Activated CD4-positive, alpha-beta T cell treated with anti-CD3 and anti-CD28 coated beads, Interleukin-2, Interleukin-6, amounts not matched to agents 100 ng/mL and 50 ng/mL, durations not matched to agents 16 hours and 8 hours (primary cell): ENCODE results near the gene TMTC2.

Source experiments
- DNase-seq: peaks from one replicate; pipeline ENCODE4 v3.0.0-alpha.2; 2020

Gene TMTC2

DNA sequence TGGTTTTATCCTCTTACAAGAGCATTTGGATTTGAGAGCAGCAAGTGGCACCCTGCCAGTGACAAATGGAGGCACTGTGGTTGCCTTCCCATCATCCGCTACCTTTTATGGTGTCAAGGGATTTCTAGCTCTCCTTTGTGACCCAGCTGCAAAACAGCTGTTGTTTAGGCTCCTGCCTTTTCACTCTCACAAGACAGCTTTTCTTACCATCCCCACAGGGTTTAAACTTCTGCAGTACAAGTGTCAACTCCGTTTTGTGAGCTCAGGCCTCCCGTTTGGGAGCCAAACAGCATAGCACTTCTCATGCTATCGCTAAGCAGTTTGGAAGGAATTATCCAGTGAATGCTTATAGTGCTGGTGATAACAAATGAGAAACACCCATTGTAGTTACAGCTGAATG lies 331.4 kb downstream of the TMTC2 start:
- no peak for DNase-seq

DNA sequence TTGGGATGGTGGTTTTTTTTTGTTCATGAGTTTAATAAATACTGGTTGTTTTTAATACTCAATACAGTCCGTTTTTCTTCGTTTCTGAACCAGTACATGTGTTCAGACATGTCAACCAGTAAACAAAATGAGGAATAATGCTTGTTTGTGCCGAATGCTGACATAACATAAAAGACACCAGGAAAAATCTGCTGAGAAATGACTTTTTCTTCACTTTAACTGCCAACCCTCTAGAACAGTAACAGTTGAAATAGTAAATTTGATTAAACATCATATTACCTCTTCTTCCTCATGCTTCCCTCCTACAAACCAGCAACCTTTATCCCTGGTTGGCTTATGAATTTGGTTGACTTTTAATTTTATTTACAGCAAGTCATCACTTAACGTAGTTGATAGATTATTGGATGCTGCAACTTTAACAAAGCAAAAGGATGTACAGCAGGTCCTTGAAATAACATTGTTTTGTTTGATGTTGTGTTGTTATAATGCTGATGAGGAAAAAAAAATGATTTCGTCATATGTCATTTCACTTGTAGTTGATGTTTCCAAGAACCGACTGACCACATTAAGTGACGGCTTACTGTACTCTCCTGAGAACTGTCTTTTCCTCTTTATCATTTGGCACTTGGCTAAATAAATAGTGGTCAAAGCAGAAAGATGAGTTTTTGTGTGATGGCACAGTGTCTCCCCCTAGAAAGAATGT lies 340.5 kb downstream of the TMTC2 start:
- no peak for DNase-seq

DNA sequence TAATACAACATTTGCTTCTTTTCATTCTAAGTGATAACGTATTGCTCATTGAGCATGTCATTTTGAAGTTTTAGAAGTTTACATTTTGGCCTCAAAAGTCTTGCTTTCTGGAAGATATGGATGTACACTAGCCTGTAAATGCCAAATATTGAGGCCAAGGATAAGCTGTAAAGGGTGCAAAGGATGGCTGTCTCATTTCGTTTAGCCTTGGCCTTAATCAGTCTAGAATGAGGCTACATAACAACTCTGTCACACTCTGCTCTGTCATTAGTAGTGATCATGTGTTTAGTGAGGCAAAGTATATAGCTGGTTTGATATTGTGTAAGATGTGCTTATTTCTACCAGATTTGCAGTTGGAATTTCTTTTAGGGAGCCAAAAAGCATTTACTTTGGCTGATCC lies 344.5 kb downstream of the TMTC2 start:
- DNase-seq, result no peak

DNA sequence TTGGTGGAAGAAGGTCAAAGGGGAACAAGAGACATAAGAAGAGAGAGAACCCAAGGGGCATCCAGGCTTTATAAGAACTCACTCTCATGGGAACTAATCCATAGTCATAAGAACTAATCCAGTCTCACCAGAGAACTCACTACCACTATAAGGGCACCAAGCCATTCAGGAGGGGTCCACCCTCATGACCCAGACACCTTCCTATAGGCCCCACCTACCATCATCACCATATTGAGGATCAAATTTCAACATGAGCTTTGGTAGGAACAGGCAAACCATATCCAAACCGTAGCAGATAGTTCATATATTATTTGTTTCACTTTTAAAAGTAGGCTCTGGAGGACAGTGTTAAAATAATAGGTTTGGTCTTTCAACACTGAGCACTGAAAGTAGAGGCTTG lies 350.1 kb downstream of the TMTC2 start:
- no peak for DNase-seq

DNA sequence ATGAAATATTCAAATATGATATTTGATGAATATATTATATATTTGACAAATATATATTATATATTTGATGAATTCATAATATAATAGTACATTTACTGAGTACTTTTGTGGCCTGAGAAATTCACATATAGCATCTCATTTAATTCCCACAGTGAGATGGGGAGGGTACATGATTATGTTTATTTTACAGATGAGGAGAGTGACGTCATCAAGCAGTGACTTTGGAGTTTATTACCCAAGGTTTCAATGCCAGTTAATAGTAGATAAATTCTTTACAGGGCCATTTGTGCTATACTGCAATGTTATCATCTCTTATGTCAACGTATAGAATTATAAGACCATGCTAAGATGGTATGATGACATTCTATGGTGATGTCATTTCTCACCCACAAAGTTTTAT lies 352.7 kb downstream of the TMTC2 start:
- no peak for DNase-seq

DNA sequence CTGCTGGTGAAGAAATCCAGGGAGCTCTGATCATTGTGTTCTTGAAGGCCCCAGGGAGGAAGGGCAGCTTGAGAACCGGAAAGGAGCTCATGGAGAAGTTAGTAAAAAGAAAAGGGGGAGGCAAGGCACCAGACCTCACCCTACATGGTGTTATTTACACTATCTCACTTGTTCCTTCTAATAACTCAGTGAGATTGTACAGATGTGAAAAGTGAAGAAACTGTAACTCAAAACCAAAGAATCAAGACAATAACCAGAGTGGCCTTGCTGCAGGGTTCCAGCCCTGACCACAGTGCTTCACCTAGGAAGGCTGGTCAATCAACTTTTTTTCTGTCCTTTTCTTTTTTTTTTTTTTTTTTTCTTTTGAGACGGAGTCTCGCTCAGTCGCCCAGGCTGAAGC lies 353.6 kb downstream of the TMTC2 start:
- DNase-seq, result no peak

DNA sequence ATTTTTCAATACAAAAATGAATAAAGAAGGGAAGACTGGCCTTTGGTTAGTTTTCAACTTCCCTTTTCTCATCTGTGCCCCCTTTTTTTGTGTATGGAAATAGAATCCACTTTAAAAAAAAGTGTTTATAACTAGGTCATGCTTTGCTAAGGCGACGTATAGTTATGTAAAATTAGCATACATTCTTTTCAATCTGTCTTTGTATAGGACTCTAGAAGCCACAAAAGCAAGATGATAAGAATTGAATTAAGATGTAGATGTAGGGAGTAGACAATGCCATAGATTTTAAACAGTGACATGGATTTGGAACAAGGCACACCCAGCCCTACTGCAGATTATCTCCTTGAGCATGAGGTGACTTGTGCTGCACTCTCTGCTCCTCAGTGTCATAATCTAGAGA lies 354.3 kb downstream of the TMTC2 start:
- DNase-seq, result no peak

DNA sequence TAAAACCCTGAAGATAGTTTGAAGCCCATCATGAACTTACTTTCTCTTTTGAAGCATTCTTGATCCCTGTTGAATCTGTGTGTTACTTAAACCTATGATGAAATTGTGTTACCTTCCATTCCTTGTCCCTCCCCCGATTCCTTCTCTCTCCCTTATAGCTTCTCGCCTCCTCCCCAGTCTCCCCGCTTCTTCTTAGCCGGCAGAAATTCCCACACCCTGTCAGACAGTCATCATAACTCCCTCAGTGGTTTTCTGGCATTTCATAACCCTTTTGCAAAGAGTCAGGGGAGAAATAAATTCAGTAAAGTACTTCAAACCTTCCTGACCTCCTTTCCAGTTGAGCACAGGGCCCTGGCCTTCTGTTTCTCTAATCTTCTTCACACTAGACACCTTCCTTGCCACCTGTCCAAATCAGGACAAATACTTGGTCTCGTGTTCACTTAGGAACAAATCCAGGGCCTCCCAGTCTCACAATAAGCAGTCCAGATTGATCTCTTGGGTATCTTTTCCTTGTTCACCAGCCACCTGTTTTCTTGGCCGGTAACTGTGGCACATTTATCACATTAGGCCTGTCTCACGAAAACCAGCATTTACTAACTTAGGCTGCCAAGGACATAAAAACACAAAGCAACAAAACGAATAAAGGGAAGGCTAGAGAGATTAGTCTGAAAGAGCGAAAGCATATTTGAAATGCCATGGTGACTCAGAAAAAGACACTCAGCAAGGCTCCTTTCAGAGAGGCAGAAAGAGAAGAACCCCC lies 355.9 kb downstream of the TMTC2 start:
- no peak for DNase-seq

DNA sequence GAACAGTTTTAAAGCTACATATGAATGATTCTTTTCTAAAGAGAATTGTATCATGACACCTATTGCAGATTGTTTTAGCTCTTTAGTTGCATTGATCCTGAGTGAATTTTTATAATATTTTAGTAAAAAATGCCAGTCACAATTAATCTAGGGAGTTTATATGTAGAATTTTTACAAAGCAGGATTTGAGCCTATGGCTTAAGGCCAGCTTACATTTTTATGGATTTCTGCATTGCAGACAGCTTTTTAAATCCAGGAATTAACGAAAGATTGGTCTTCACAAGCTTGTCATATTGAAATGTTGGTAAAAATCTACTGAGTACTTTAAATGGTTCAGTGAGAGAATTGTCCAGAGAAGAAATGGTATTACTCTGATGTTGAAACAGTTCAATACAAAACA lies 358.0 kb downstream of the TMTC2 start:
- DNase-seq, result no peak

DNA sequence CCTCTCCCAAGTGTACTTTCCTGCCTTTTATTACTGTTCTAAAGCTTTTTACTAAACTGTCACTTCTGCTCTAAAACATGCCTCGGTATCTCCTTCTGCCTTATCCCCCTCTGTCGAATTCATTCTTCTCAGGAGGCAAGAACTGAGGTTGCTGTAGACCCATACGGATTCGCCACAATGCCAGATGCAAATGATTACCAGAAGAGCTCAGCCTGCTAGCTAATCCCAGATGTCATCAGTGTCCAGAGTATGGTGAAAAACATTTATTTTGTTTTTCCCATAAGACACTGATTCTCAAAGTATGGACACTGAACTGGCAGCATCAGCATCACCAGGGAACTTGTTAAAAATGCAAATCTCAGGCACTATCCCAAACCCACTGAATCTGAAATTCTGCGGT lies 359.3 kb downstream of the TMTC2 start:
- no peak for DNase-seq

DNA sequence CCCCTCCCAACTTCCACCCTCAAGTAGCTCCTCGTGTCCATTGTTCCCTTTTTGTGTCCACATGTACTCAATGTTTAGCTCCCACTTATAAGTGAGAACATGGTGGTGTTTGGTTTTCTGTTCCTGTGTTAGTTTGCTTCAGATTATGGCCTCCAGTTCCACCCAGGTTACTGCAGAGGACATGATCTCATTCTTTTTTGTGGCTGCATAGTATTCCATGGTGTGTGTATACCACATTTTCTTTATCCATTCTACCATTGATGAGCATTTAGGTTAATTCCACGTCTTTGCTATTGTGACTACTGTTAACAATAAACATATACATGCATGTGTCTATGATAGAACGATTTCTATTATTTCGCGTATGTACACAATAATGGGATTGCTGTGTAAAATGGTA lies 362.6 kb downstream of the TMTC2 start:
- DNase-seq, result no peak

DNA sequence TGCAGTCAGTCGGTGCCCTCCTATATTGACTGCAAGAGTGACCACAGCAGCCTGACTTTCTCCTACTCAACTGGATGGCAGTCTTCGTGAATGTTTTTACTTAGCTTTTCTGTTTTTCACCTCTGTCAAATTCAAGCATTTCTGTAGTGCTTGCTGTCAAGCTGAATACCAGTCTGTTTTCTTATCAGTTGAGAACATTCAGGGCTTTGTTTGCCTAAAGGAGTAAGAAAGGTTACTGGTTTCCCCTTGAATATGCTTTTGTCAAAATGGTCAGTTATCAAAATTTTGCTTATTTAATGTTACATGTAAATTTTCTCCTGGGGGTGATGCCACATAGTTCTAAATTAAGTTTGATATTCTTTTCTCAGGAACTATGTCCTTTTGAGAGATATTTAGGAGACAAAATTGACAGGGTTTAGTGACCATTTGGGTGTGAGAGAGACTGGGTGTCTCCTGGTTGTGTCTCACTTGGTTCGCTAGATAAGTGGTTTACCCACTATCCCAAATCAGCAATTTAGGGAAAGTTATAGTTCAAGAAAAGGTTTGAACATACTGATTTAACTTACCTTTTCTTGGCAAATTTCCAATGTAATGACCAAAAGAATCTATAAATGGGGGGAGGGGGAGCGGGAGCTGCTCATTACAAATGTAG lies 366.3 kb downstream of the TMTC2 start:
- no peak for DNase-seq

DNA sequence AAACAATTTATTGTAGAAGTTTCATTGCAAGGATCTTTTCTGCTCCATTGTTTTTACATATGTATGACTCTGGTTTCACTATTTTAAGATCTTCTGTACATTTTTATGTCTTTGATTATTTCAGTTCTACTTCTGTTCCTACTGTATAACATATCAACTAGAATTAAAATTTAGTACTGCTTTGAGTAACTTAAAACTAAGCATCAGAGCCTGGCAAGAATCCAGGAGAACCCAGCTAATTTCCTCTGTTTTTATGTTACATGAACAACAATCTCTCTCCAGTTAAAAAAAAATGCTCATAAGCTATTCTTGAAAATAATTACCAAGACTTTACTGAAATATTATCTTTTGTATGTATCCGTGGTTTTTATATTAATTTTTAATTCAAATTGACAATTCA lies 370.7 kb downstream of the TMTC2 start:
- DNase-seq, result no peak

DNA sequence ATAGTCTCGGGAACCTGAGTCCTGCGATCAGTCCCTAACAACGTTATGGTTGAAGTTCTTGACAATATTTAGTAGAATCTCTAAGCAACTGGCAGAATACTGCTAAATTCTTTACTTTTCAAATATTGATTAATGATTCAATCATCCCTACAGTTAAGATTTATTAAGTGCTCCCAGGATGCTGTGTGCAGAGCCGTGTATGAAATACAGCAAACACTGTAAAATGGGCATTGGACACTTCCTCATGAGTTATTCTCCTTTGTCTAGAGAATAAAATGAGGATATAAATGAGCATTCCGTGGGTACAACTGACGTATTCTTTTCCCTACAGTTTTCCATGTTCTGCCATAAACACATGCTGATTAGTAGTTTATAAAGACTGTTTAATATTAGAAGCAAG lies 372.4 kb downstream of the TMTC2 start:
- no peak for DNase-seq

DNA sequence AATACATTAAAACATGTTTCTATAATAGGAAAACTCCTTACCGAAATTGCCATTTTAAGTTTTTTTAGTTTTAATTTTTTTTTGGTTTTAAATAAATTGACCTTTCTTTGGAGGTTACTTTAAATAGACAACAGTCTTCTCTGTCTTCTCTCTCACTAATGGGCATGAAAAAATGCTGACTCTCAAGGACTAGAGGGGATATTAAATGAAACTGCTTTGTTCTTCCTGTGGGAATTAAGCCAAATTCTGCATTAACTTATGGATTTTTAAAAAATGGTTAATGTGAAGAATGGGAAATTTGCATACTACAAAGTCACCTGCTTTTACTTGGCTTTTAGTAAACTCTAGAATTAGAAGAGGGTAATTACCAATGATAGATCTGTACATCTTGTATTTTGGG lies 378.9 kb downstream of the TMTC2 start:
- no peak for DNase-seq

DNA sequence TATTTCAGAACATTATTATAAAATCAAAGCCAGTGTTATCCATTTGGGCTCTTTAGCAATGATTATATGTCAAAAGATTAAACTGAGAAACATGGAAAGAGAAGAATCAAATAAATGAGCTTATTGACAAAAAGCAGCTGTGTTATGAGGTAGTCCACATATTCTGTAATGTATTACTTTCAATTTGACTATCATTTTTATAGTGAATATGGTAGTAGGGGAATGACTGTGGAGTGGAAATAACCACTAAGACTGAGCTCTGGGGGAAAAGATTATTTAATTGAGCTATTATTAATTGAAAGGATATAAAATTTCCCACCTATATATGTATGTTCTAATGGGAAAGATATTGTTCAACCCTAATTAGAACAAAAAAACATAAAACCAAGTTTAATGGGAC lies 381.3 kb downstream of the TMTC2 start:
- peak; percentile 2 for DNase-seq

DNA sequence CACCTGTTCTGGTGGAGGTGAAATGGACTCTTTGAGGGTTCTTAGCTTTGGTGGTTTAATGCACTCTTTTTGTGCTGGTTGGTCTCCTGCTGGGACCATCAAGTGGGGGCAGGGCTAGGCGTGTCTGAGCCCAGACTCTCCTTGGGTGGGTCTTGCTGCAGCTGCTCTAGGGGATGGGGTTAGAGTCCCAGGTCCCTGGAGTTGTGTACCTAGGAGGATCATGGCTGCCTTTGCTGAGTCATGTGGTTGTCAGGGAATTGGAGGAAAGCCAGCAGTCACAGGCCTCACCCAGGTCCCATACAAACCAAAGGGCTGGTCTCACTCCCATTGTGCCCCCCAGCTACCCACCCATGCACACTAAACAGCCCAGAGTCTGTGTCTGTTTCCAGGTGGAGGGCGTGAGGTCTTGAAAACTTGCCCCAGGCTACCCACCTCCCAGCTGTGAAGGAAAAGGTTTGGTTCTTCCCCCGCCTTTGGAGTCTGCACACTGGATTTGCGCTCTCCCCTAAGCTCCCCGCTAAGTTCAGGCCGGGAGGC lies 387.7 kb downstream of the TMTC2 start:
- no peak for DNase-seq

DNA sequence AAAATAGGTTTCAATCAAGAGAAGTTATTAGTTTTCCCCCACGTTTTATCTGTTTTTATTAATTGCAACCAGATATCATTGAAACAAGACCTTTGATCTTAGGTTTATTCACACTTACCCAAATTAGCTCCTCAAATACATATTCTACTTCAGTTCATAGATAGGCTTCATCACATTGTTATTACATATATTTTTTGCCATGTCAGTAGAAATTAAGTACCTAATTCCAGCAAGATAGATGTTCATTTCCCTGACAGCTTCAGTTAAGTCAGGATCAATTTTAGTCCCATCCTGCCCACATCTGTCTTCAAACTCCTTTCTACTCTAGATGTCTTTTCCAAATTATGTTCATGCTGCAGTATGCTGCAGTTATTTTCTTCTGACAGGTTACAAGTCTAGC lies 388.8 kb downstream of the TMTC2 start:
- no peak for DNase-seq

DNA sequence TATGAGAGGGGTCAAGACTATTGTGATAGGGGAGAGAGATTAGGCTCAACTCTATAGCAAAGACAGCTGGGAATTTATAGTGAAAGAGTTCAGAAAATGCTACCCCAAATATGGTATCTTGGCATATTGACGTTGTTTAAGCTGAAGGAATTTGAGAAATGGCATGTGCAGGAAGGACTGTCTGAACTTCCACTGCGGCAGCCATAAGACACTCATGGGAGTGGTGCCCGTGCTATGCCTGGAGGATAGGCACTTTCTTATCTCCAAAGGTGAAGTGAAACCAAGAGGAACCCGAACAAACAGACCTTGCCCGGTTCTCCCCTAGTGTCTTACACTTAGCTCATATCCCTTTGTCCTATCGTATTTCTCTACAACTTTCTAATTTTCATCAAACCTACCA lies 390.3 kb downstream of the TMTC2 start:
- no peak for DNase-seq

DNA sequence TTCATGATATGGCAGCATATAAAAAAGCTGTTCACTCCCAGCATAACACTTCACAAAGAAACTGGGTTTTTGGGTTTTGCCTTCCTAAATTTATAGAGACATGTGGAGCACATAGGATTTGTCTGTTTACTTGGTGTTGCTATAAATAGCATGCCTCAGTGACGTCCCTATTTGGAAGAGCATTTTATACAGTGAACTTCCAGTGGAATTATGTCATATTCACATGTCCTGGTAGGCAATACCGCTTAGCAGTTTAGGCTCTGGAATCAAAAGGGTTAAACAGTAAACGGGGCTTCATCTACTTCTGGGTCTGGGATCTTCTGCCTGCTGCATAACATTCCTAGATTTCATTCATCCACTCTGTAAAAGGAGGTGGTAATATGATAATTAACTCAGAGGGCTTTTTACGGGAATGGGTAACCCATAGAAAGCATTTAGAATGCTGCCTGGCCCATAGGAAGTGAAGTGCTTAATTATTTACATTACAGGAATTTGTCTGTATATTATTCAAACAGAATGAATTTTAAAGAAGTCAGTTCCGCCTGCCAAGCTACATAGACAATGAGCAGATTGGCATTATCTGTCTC lies 396.1 kb downstream of the TMTC2 start:
- no peak for DNase-seq

DNA sequence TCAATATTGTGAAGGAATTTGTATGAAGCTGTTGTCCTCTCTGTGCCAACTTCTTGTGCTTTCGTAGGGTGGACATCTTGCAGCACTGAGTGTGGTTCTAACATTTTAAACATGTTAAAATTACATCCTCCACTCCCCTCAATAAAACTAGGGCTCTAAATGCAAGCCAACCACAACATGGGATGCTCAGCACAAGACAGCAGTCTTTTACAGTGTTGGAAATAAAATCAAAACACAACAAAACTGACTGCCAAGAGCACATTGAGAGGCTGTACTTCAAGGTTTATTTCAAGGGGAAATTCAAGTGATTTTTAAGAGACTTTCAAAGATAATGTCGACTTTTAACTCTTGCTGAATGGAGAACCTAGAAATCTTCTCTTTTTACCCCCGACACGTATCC lies 396.9 kb downstream of the TMTC2 start:
- DNase-seq, result no peak

DNA sequence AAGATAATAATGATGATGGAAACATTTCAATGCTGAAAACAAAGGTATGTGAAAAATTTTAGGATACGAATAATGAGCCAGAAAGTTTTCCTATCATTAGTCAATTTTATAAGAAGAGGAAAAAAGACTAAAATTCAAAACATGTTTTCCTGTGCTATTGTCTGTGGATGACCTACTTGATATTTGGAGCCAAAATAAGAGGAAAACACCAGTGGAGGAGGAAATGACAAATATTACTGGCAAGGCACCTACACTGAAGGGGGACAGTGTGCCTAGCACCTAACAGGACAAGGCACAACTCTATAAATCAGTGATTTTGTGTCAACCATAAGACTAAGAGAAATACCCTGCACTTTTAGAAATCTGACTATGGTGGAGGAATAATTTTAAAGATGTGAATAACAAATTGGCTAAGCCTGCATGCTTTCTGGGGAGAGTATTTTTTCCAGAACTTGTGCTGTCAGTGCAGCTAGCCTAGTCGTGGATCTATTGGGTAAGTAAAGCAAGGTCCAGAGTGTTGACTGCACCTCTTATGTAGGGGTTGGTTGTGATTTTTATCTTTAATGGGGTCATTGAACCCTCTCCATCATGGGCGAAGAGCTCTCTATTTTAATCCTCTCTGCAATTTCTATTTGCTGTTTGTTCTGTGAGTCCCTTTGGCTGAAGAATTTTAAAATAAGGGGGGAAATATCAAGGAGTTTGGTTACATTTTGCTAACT lies 398.0 kb downstream of the TMTC2 start:
- DNase-seq, result no peak

DNA sequence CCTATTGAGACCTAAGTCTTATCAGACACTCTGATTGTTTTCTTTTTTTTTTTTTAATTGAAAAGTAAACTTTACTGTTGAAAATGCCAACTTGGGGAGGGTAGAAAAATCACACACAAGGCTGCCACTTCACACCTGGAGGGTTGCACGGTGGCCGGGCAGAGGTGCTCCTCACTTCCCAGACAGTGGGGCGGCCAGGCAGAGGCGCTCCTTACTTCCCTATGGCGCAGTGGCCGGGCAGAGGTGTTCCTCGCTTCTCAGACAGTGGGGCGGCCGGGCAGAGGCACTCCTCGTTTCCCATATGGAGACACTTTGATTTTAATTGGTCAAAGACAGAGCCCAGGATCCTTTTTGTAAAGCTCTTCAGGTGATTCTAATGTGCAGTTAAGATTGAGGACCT lies 399.3 kb downstream of the TMTC2 start:
- DNase-seq, result no peak
